Measurements from ENCODE around the gene PLPPR3. TPM values are rescaled to one million over a fixed set of nuclear protein-coding genes. Genes with fewer than 3 reads are reported as not detected.

Gene PLPPR3
- polyA plus RNA-seq, 1 of the 3 experiments (the other 2 are of a cell fraction) = 1.6 TPM

DNA sequence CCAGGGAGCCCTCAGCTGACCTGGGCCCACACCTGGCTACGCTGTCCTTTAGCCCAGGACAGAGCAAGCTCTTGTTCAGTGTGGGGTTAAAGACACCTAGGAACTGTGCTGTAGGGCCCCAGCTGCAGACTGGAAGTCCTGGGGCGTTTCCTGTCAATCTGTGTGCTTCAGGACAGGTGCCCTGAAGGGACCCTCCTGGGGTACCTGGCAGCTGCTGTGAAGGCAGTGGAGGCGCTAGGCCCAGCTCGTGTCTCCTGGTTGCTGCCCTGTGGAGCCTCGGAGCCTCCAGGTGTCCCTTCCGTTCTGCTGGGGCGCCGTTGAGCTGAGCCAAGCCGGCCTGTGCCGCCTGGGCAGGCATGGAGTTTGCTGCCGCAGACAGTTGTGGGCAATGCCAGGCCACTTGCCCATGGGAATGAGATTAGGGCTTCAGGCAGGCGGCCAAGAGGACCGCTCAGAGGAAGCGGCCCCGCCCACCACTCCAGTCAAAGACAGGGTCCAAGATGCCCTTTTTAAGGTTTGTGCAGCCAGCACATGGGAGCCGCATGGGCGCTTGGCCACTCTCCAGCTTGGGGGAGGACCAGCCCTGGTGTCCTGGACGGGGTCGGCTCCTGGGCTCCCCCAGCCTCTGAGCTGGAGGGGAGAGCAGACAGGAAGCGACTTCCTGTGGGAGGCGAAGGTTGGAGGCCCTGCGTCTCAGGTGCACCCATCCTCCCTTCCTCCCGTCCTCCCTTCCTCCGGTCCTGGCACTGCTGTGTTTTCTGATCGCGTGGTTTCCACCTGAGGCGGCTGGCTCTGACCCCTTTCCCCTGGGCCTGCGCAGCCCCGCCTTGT lies 20.5 kb downstream of the PLPPR3 start:
- CTCF ChIA-PET = interaction anchor here (0.9 to 1.5 kb wide), 8 partner anchors 10 to 419 kb away, joined by 3 to 5 read pairs (median 3); no protein-coding TSS in a partner anchor
- H3K36me3 ChIP-seq (replicated peaks in 1 of 2; ENCODE audit: control insufficient read depth in 1 of 2, insufficient read depth in 2 of 2, low read length in 1 of 2) = peaks cover 22 to 48% of the 10 kb centered on the region in 2 experiments
- peak overlapping the region in 1 of 2 experiments; percentile 21; a peak in 3 of 4 replicates for H3K4me3 ChIP-seq (ENCODE audit: low read depth in 2 of 2, low read length in 1 of 2)
- H3K9me3 ChIP-seq = no peaks in the 10 kb centered on the region
- WGBS (ENCODE audit: low lambda C conversion rate) = 73% methylated on average over 12 of the region's 29 CpGs
- POLR2A ChIA-PET = interaction anchor here (0.6 to 1.2 kb wide), 2 partner anchors 14 to 94 kb away, joined by 4 read pairs; no protein-coding TSS in a partner anchor
- DNase-seq = peak; percentile 80
- H4K20me1 ChIP-seq (ENCODE audit: insufficient read depth) = peaks cover 84% of the 10 kb centered on the region
- no peak overlapping the region for H2AFZ ChIP-seq (ENCODE audit: low read depth)
- TF ChIP-seq FOXM1 (IDR thresholded peaks at IDR 0.05; ENCODE audit: low read depth) (no peak), NRF1 (IDR thresholded peaks at IDR 0.05; ENCODE audit: low read depth, low read length) (no peak), FOXJ3 (CRISPR knock-in tag; IDR thresholded peaks at IDR 0.05) (no peak), GABPA (IDR thresholded peaks at IDR 0.05; ENCODE audit: low read depth) (no peak), TEAD4 (IDR thresholded peaks at IDR 0.05; ENCODE audit: borderline replicate concordance, insufficient read depth) (no peak), SIN3A (IDR thresholded peaks at IDR 0.05; ENCODE audit: borderline replicate concordance, low read depth, low read length) (peak; percentile 30; the same call in 1 of the 2 replicates), TCF12 (IDR thresholded peaks at IDR 0.05) (peak; percentile 45; the same call in 1 of the 2 replicates), TAF1 (IDR thresholded peaks at IDR 0.05; ENCODE audit: borderline replicate concordance, low read depth, low read length) (0 out of 2 replicates have a peak, but pooled peaks have one; percentile 16), NFIC (IDR thresholded peaks at IDR 0.05; ENCODE audit: borderline replicate concordance) (peak; percentile 59), YY1 (IDR thresholded peaks at IDR 0.05; ENCODE audit: low read depth) (no peak), SMC3 (IDR thresholded peaks at IDR 0.05; ENCODE audit: low read depth, low read length) (no peak), MXI1 (IDR thresholded peaks at IDR 0.05; ENCODE audit: low read depth, low read length) (peak; percentile 99), ELF1 (IDR thresholded peaks at IDR 0.05) (no peak)
- TF ChIP-seq, protein P1, sequence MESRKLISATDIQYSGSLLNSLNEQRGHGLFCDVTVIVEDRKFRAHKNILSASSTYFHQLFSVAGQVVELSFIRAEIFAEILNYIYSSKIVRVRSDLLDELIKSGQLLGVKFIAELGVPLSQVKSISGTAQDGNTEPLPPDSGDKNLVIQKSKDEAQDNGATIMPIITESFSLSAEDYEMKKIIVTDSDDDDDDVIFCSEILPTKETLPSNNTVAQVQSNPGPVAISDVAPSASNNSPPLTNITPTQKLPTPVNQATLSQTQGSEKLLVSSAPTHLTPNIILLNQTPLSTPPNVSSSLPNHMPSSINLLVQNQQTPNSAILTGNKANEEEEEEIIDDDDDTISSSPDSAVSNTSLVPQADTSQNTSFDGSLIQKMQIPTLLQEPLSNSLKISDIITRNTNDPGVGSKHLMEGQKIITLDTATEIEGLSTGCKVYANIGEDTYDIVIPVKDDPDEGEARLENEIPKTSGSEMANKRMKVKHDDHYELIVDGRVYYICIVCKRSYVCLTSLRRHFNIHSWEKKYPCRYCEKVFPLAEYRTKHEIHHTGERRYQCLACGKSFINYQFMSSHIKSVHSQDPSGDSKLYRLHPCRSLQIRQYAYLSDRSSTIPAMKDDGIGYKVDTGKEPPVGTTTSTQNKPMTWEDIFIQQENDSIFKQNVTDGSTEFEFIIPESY (IDR thresholded peaks at IDR 0.05; ENCODE audit: borderline replicate concordance, low read depth) = no peak
- TF ChIP-seq, protein P2, sequence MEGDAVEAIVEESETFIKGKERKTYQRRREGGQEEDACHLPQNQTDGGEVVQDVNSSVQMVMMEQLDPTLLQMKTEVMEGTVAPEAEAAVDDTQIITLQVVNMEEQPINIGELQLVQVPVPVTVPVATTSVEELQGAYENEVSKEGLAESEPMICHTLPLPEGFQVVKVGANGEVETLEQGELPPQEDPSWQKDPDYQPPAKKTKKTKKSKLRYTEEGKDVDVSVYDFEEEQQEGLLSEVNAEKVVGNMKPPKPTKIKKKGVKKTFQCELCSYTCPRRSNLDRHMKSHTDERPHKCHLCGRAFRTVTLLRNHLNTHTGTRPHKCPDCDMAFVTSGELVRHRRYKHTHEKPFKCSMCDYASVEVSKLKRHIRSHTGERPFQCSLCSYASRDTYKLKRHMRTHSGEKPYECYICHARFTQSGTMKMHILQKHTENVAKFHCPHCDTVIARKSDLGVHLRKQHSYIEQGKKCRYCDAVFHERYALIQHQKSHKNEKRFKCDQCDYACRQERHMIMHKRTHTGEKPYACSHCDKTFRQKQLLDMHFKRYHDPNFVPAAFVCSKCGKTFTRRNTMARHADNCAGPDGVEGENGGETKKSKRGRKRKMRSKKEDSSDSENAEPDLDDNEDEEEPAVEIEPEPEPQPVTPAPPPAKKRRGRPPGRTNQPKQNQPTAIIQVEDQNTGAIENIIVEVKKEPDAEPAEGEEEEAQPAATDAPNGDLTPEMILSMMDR (IDR thresholded peaks at IDR 0.05) = no peak
- TF ChIP-seq, protein P3, sequence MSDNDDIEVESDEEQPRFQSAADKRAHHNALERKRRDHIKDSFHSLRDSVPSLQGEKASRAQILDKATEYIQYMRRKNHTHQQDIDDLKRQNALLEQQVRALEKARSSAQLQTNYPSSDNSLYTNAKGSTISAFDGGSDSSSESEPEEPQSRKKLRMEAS (IDR thresholded peaks at IDR 0.05; ENCODE audit: low read depth) = peak; percentile 86
- TF ChIP-seq, protein P4, sequence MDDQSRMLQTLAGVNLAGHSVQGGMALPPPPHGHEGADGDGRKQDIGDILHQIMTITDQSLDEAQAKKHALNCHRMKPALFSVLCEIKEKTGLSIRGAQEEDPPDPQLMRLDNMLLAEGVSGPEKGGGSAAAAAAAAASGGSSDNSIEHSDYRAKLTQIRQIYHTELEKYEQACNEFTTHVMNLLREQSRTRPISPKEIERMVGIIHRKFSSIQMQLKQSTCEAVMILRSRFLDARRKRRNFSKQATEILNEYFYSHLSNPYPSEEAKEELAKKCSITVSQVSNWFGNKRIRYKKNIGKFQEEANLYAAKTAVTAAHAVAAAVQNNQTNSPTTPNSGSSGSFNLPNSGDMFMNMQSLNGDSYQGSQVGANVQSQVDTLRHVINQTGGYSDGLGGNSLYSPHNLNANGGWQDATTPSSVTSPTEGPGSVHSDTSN (IDR thresholded peaks at IDR 0.05) = no peak
- no peaks in the 10 kb centered on the region for H3K9me2 ChIP-seq
- H3K27me3 ChIP-seq (ENCODE audit: insufficient read depth) = no peaks in the 10 kb centered on the region
- peaks cover 84% of the 10 kb centered on the region for H3K79me2 ChIP-seq (ENCODE audit: insufficient read depth)
- H3K4me2 ChIP-seq = peak overlapping the region; percentile 95
- peaks cover 29 to 43% of the 10 kb centered on the region in 2 experiments; a peak in 3 of 4 replicates for H3K4me1 ChIP-seq (ENCODE audit: control insufficient read depth in 1 of 2, insufficient read depth in 2 of 2, low read depth in 1 of 2, low read length in 1 of 2)
- H3F3A ChIP-seq (replicated peaks; ENCODE audit: insufficient read depth) = no peaks in the 10 kb centered on the region
- H3K9ac ChIP-seq = no peak overlapping the region; the same call in 1 of the 2 replicates
- peak overlapping the region in 1 of 2 experiments; percentile 87; a peak in 3 of 4 replicates for H3K27ac ChIP-seq (ENCODE audit: low read depth in 2 of 2, low read length in 1 of 2)
